Ishikawa (cell line): ENCODE data around the gene LEMD2.

Source experiments
- CEBPB ChIP-seq: IDR thresholded peaks from 2 replicates; pipeline ENCODE4 v1.6.1; 2012
- CREB1 ChIP-seq: IDR thresholded peaks from 2 replicates; pipeline ENCODE4 v1.6.1; 2012; ENCODE audit warnings: low read depth
- EGR1 ChIP-seq: IDR thresholded peaks from 2 replicates; pipeline ENCODE4 v1.6.1; 2012
- EP300 ChIP-seq: IDR thresholded peaks from 2 replicates; pipeline ENCODE4 v1.6.1; 2012; ENCODE audit warnings: borderline replicate concordance
- FOXM1 ChIP-seq: IDR thresholded peaks from 2 replicates; pipeline ENCODE4 v1.6.1; 2012; ENCODE audit warnings: low read depth, borderline replicate concordance
- NFIC ChIP-seq: IDR thresholded peaks from 2 replicates; pipeline ENCODE4 v1.6.1; 2012
- RAD21 ChIP-seq: IDR thresholded peaks from 2 replicates; pipeline ENCODE4 v1.6.1; 2012; ENCODE audit warnings: low read depth
- TAF1 ChIP-seq: IDR thresholded peaks from 2 replicates; pipeline ENCODE4 v1.6.1; 2012; ENCODE audit warnings: low read depth, mild to moderate bottlenecking
- TCF12 ChIP-seq: IDR thresholded peaks from 2 replicates; pipeline ENCODE4 v1.6.1; 2012; ENCODE audit warnings: low read depth
- TEAD4 ChIP-seq: IDR thresholded peaks from 2 replicates; pipeline ENCODE4 v1.6.1; 2012
- YY1 ChIP-seq: IDR thresholded peaks from 2 replicates; pipeline ENCODE4 v1.6.1; 2012; ENCODE audit warnings: low read depth
- ZBTB7A ChIP-seq: IDR thresholded peaks from 2 replicates; pipeline ENCODE4 v1.6.1; 2012; ENCODE audit warnings: low read depth
- TF ChIP-seq, protein P1 (sequence below): IDR thresholded peaks from 2 replicates; pipeline ENCODE4 v1.6.1; 2012; ENCODE audit warnings: low read depth, mild to moderate bottlenecking
- TF ChIP-seq, protein P2 (sequence below): IDR thresholded peaks from 2 replicates; pipeline ENCODE4 v1.6.1; 2012
- TF ChIP-seq, protein P3 (sequence below): IDR thresholded peaks from 2 replicates; pipeline ENCODE4 v1.6.1; 2012

Gene LEMD2

DNA sequence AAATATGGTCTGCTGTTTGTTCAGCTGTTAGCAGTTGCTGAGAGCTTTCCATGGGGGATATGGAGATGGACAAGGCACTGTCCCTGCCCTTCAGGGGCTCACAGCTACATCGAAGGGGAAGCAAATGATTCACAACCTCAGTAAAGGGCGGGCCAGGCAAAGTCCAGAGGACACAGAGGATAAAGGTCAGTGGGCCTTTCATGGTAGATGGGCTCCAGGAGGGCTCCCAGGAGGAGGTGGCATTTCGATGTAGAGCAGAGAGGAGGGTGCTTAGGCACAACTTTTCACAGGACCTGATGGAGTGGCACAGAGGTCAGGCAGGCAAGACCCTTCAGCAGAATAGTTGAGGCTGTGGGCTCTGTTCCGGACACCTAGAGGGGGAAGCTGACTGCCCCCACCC is 30.1 kb upstream of the LEMD2 start:
- no peak for TF ChIP-seq YY1
- TF ChIP-seq NFIC, result no peak
- TF ChIP-seq CEBPB, result no peak
- no peak for TF ChIP-seq TAF1
- TF ChIP-seq EGR1, result no peak
- no peak for TF ChIP-seq EP300

DNA sequence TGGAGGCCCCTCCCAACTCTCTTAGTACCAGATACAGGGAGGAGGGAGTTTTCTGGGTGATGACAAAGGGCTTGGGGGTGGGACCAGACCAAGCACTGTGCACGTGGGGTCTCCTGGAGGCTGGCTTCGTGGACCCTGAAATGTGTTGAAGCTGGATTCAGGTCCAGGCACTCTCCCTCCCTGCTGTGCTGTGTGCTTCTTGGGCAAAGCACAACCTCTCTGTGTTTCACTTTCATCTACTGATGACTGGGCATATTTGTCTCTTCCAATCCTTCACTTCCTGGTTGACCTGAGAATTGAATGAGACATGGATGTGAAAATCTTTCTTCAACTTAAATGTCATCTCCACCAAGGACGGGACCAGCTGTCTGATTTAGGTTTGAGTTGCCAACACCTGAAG is 29.4 kb upstream of the LEMD2 start:
- no peak for TF ChIP-seq RAD21
- TF ChIP-seq ZBTB7A, result no peak
- TF ChIP-seq, protein P1, sequence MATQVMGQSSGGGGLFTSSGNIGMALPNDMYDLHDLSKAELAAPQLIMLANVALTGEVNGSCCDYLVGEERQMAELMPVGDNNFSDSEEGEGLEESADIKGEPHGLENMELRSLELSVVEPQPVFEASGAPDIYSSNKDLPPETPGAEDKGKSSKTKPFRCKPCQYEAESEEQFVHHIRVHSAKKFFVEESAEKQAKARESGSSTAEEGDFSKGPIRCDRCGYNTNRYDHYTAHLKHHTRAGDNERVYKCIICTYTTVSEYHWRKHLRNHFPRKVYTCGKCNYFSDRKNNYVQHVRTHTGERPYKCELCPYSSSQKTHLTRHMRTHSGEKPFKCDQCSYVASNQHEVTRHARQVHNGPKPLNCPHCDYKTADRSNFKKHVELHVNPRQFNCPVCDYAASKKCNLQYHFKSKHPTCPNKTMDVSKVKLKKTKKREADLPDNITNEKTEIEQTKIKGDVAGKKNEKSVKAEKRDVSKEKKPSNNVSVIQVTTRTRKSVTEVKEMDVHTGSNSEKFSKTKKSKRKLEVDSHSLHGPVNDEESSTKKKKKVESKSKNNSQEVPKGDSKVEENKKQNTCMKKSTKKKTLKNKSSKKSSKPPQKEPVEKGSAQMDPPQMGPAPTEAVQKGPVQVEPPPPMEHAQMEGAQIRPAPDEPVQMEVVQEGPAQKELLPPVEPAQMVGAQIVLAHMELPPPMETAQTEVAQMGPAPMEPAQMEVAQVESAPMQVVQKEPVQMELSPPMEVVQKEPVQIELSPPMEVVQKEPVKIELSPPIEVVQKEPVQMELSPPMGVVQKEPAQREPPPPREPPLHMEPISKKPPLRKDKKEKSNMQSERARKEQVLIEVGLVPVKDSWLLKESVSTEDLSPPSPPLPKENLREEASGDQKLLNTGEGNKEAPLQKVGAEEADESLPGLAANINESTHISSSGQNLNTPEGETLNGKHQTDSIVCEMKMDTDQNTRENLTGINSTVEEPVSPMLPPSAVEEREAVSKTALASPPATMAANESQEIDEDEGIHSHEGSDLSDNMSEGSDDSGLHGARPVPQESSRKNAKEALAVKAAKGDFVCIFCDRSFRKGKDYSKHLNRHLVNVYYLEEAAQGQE, result no peak
- TF ChIP-seq, protein P2, sequence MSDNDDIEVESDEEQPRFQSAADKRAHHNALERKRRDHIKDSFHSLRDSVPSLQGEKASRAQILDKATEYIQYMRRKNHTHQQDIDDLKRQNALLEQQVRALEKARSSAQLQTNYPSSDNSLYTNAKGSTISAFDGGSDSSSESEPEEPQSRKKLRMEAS, result no peak
- TF ChIP-seq TAF1, result no peak
- no peak for TF ChIP-seq CREB1
- no peak for TF ChIP-seq EP300
- no peak for TF ChIP-seq NFIC
- TF ChIP-seq YY1, result no peak
- no peak for TF ChIP-seq CEBPB
- no peak for TF ChIP-seq TEAD4
- no peak for TF ChIP-seq FOXM1
- TF ChIP-seq TCF12, result no peak
- no peak for TF ChIP-seq EGR1
- TF ChIP-seq, protein P3, sequence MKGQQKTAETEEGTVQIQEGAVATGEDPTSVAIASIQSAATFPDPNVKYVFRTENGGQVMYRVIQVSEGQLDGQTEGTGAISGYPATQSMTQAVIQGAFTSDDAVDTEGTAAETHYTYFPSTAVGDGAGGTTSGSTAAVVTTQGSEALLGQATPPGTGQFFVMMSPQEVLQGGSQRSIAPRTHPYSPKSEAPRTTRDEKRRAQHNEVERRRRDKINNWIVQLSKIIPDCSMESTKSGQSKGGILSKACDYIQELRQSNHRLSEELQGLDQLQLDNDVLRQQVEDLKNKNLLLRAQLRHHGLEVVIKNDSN, result no peak

GRCh38 chr6:33817489-33817888 is 28.6 kb upstream of the LEMD2 start:
- TF ChIP-seq ZBTB7A, result no peak
- TF ChIP-seq TCF12, result no peak
- TF ChIP-seq FOXM1, result no peak
- TF ChIP-seq, protein P2, result no peak
- TF ChIP-seq NFIC, result no peak
- TF ChIP-seq, protein P3, result no peak

DNA sequence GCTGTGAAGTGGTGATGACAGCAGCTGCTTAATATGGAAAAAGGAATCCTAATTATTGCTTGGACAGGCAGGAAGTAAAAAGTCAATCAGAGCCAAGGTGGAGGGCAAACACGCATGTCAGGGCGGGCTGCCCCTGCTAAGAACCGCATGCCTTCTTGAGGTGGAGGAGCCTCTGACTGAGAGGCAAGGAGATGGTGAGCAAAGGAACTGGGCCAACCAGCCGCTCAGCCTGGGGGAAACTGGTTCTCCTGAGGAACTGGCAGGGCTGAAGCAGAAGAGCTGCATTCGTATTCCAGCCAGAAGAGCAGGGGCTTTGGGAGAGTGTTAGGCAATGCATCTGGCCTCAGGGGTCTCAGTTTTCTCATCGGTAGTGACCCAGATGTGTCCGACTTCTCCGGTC is 28.0 kb upstream of the LEMD2 start:
- no peak for TF ChIP-seq TEAD4
- TF ChIP-seq, protein P1, result no peak
- TF ChIP-seq FOXM1, result no peak
- TF ChIP-seq YY1, result no peak
- no peak for TF ChIP-seq ZBTB7A
- TF ChIP-seq EGR1, result no peak
- TF ChIP-seq, protein P3, result no peak
- TF ChIP-seq TCF12, result no peak
- no peak for TF ChIP-seq CREB1

DNA sequence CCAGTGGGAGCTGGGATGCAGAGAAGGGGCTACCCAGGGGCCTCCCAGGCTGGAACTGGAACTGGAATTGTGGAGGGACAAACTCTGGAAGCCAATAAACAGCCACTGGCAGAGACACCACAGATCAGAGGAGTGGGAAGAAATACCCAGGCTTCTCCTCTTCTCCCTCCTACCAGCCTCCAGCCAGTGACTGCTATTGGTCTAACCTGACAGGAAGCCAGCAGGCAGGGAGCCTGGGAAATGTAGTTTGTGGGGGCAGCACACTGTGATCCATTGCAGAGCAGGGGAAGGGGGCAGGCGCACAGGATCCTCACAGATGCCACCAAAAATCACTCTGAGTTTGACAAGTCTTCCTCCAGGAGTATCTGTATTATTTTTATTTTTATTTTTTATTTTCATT is 26.9 kb upstream of the LEMD2 start:
- TF ChIP-seq YY1, result no peak
- TF ChIP-seq, protein P1, result no peak
- TF ChIP-seq, protein P3, result peak; percentile 51; the same call in 1 of the 2 replicates
